Activated CD4-positive, alpha-beta T cell treated with anti-CD3 and anti-CD28 coated beads for 24 hours (primary cell): ENCODE measurements around the gene CLASP1.
"Not testable (repeated sequence)": the region's sequence is repeated elsewhere in the genome, so short reads cannot be mapped to it uniquely, and the experiment has no call there.

Source experiments
- DNase-seq, 2 donors: peaks; one replicate each; pipeline ENCODE4 v3.0.0-alpha.2; 2020; ENCODE audit warnings: low read depth in 2 of 2

The CLASP1 gene

GRCh38 chr2:121374412-121375075 is 274.7 kb downstream of the CLASP1 start:
- not testable (repeated sequence) for DNase-seq

GRCh38 chr2:121372721-121373353 is 276.4 kb downstream of the CLASP1 start:
- no peak for DNase-seq

GRCh38 chr2:121372082-121372481 is 277.2 kb downstream of the CLASP1 start:
- no peak for DNase-seq

GRCh38 chr2:121368836-121369235 is 280.4 kb downstream of the CLASP1 start:
- no peak for DNase-seq

GRCh38 chr2:121368155-121368554 is 281.1 kb downstream of the CLASP1 start:
- DNase-seq = no peak

GRCh38 chr2:121367246-121367900 is 281.9 kb downstream of the CLASP1 start:
- no peak for DNase-seq

GRCh38 chr2:121366040-121366439 is 283.2 kb downstream of the CLASP1 start:
- DNase-seq = no peak

- DNase-seq = no peak
Observed at GRCh38 chr2:121365061-121365460, 284.2 kb downstream of the CLASP1 start.

GRCh38 chr2:121363632-121364420 is 285.4 kb downstream of the CLASP1 start:
- DNase-seq = no peak

GRCh38 chr2:121362774-121363173 is 286.5 kb downstream of the CLASP1 start:
- DNase-seq = no peak

- no peak for DNase-seq
Observed at GRCh38 chr2:121362226-121362625, 287.0 kb downstream of the CLASP1 start.

- no peak for DNase-seq
Observed at GRCh38 chr2:121360566-121361300, 288.5 kb downstream of the CLASP1 start.

GRCh38 chr2:121359716-121360565 is 289.3 kb downstream of the CLASP1 start:
- DNase-seq = no peak

- no peak for DNase-seq
Observed at GRCh38 chr2:121359170-121359569, 290.1 kb downstream of the CLASP1 start.

- no peak for DNase-seq
Observed at GRCh38 chr2:121358291-121358690, 291.0 kb downstream of the CLASP1 start.

- DNase-seq = no peak
Observed at GRCh38 chr2:121356058-121356640, 293.1 kb downstream of the CLASP1 start.

- DNase-seq = no peak
Observed at GRCh38 chr2:121355488-121355887, 293.8 kb downstream of the CLASP1 start.

GRCh38 chr2:121351521-121352318 is 297.5 kb downstream of the CLASP1 start:
- DNase-seq = no peak

- no peak for DNase-seq
Observed at GRCh38 chr2:121350890-121351289, 298.4 kb downstream of the CLASP1 start.
